NCI-H1092 treated with DMSO at 0.1 percent for 48 hours (cell line): Measurements from ENCODE around the gene ERCC4.

Experiments
- DNase-seq: peaks from one replicate; lab custom pipeline; 2025; lab: John Stamatoyannopoulos, UW

The ERCC4 gene

GRCh38 chr16:13950821-13951547 is 31.0 kb downstream of the ERCC4 start:
- no peak for DNase-seq

DNA sequence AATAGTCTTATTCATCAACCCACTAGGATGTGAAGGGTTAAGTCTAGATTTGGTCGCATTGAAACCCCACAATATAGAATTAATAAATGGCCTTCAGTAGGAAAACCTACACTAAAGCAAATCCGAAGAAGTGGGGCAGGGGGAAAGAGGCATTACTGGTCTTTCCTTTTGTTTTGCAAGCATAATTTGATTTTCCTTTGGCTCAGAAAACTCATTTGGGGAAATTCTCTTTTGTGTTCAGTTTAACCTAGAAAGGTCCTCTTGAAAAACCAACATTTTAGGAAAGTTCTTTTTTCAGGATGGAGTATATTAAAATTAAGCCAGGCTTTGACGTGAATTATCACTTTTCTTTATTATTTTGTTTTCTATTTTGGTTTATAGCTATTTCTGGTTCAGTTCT is 31.7 kb downstream of the ERCC4 start:
- no peak for DNase-seq

DNA sequence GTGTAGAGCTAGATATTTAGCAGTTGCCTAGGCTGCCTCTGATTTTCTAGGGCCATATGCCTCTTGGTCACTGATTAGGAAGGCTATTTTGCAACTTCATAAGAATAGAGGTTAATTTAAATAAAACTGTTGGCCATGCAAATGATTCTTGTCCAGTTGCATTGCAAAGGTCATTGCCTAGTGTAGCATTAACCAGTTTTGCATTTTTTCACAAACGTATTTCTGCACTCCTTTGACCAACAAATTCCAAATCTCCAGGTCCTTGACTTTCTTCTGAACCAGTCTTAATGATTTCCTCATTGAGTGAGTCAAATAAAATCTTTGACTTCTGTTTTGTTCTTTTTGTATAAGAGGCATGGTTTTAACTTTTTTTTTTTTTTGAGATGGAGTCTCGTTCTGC is 33.5 kb downstream of the ERCC4 start:
- no peak for DNase-seq

- no peak for DNase-seq
Measured at GRCh38 chr16:13956635-13957196, 36.8 kb downstream of the ERCC4 start.

DNA sequence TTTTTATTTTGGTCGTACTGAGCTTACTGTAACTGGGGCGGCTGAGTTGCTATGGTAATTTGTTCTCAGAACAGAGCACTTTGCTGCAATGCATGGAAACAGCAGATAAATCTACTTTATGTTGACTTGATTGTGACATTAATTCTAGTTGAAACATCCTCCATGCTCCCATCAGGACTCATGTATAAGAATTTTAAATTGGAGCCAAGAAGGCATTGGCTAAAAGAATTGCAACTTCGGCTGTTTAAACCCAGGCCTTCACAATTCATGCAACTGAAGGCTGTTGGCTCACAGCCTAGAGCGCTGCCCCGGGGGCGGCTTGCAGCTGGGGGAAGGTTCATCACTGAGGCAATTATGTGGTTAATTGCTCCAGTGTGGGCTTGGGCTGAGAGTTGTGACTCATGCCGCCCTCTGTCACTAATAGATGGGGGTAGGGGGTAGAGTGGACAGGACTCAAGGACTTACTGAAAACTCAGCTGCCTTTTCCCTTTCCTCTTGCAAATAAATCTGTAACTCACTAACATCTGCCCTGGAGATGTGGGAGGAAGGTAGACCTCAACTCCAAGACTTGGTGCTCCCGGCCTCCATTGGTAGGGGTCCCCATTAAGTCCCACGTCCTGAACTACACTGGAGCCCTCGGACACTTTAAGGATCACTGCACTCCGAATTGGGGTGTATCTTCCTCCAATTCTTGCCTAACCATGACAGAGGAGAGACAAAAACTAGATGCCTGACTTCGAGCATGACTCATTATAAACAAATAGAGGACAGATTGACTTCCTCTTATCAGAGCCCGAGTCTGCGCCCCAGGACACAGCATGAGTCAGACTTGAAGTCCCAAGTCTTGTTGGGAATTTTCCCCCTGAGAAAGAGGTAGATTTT is 37.5 kb downstream of the ERCC4 start:
- DNase-seq, result peak; percentile 5

GRCh38 chr16:13958474-13958873 is 38.5 kb downstream of the ERCC4 start:
- DNase-seq, result no peak

DNA sequence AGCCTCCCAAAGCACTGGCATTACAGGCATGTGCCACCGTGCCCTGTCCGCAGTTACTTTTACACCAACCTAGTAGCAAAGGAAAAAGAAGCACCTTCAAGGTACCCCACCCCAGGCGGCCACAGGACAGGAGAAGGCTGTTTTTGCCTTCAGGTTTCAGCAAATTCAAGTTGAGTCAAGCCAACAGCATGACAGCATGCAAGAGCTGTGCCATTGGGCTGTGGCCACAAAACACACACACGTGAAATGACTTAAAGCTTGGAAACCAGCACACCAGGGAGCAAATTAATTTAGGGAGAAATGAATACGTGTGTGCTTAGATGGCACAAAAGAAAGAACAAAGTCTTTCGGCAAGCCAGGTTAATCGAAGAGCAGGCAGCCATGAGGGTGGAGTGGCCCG is 39.7 kb downstream of the ERCC4 start:
- DNase-seq, result no peak

GRCh38 chr16:13961099-13961811 is 41.3 kb downstream of the ERCC4 start:
- DNase-seq, result no peak

DNA sequence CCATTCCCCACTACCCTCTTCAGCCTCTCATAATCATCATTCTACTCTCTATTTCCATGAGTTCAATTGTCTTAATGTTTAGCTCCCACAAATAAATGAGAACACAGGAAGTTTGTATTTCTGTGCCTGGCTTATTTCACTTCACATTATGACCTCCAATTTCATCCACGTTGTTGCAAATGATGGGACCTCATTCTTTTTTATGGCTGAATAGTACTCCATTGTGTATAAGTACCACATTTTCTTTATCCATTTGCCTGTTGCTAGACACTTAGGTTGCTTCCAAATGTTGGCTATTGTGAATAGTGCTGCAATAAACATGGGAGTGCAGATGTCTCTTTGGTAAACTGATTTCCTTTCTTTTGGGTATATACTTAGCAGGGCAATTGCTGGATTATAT is 42.3 kb downstream of the ERCC4 start:
- no peak for DNase-seq

GRCh38 chr16:13968835-13969234 is 48.9 kb downstream of the ERCC4 start:
- DNase-seq, result no peak

DNA sequence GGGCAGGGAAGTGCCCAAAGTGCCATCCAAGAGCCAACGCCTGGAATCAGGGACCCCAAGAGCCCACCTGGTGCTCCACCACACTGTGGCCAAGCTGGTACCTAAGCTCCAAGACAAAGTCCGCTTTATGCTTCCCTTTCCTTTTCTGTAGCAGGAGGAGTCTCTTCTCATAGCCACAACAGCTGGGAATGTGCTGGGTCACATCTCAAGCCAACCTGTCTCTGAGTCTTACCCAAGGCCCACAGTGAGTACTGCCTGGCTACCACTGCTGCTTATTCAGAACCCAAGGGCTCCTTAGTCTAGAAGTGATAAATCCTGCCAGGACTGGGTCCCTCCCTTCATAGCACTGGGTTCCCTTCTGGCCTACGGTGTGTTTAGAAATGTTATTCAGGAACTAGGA is 49.8 kb downstream of the ERCC4 start:
- DNase-seq, result no peak

- no peak for DNase-seq
Measured at GRCh38 chr16:13970708-13971422, 50.9 kb downstream of the ERCC4 start.

DNA sequence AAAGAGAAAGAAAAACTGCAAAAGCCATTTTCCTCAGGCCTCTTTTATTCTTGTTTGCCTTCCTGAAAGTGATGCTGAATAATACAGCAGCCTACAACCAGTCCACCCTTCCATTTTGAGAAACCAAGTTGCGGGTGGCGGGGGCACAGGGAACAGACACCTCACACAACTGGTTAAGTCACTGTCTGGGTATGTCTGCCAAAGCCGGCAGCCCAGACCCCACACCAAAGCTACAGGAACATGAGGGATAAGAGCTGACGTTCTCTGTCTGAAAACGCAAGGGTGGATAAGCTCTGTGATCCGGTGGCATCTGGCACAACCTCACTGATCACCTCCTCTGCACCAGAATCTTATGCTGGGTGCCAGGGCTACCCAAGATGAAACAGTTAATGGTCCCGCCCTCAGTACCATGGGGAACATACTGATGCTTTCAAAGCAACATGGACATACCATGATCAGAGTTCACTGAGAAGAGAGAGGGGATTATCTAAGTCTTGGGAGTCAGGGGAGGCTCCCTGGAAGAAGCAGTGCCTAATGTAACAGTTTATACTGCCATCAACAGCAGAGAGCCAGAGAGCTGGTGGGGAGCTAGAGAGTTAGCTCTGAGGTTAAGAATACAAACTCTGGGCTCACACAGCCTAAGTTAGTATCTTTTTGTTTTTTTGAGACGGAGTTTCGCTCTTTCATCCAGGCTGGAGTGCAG is 53.5 kb downstream of the ERCC4 start:
- no peak for DNase-seq

- DNase-seq, result no peak
Measured at GRCh38 chr16:13977177-13977576, 57.2 kb downstream of the ERCC4 start.

DNA sequence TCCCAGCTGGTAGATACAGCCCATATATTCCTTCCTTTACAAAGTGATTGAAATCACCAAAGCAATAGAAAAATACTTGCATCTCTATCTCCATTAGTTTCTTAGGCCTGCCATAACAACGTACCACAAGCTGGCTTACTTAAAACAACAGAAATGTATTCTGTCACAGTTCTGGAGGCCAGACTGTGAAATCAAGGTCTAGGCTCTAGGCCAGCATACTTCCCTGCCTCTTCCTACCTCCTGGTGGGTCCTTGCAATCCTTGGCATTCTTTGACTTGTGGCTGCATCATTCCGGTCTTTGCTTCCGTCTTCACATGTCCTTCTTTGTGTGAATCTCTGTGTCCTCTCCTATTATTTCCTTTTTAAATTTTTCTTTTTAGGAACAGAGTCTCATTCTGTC is 62.5 kb downstream of the ERCC4 start:
- DNase-seq, result no peak

- DNase-seq, result no peak
Measured at GRCh38 chr16:13983625-13984024, 63.7 kb downstream of the ERCC4 start.

DNA sequence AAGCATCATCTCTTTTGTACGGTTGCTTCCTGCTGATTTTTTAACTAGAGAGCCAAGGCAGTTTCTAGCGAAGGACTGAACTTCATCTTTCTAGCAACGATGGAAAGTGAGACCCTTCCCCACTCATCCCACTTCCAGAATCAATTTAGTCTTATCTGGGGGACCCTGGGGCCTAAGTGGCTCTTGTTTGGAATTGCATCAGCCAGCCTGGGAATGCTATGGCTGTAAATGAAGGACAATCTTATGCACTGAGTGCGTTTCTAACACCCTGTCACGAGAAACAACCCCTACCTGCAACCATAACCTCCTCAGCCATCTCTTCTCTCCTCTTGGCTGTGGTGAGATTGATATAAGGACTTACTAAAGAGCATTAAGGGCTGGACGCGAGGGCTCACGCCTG is 64.8 kb downstream of the ERCC4 start:
- DNase-seq, result no peak

GRCh38 chr16:13988038-13988437 is 68.1 kb downstream of the ERCC4 start:
- no peak for DNase-seq

- DNase-seq, result no peak
Measured at GRCh38 chr16:13992322-13992721, 72.4 kb downstream of the ERCC4 start.

DNA sequence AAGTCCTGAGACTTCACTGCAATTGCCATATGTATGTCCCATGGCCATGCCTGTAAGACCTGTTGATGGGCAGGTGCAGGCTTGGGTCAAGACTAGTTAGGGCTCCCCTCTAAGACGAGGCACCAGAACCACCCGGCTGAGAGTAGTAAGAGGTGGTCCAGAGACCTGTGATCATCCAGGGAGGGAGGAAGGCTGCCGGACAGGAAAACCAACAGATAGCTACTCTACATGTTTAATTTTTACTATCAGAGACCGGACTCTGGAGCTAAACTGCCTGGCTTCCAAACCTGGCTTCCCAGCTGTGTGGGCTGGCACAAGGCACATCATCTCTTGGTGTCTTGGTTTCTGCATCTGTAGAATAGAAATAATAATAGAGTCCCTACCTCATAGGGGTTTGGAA is 73.0 kb downstream of the ERCC4 start:
- DNase-seq, result no peak
